ENCODE measurements around the gene NT5M. TPM values are rescaled to one million over a fixed set of nuclear protein-coding genes. Genes with fewer than 3 reads are reported as not detected.
A peak's percentile ranks its signal among the peaks of the same experiment; 100 is the strongest.

The NT5M gene
- total RNA-seq, 1 experiment from 2014 or later, result 8.6 TPM

GRCh38 chr17:17279316-17279715 lies 23.9 kb upstream of the NT5M start:
- peaks cover 16% of the 10 kb centered on the region for H3K4me1 ChIP-seq (ENCODE audit: insufficient read depth, low read length)
- no peak overlapping the region for H2AFZ ChIP-seq (ENCODE audit: low read length)
- H4K20me1 ChIP-seq (ENCODE audit: low read length), result peaks cover 39% of the 10 kb centered on the region
- DNase-seq (no peak), ATAC-seq (no peak)
- no peaks in the 10 kb centered on the region for H3K27me3 ChIP-seq (ENCODE audit: low read length)
- POLR2A ChIA-PET (ENCODE audit: unreplicated experiment), result no interaction called here
- intact Hi-C loops (cut with micrococcal nuclease), result no loop called here
- TF ChIP-seq CTCF (conservative IDR thresholded peaks at IDR 0.05; ENCODE audit: low read depth, low read length) (no peak), EZH2phosphoT487 (IDR thresholded peaks at IDR 0.05; ENCODE audit: borderline replicate concordance, low read length) (no peak), EZH2 (IDR thresholded peaks at IDR 0.05; ENCODE audit: low read length, unreplicated experiment) (no peak)
- H3K9me2 ChIP-seq (replicated peaks; ENCODE audit: low read length), result no peaks in the 10 kb centered on the region
- H3K36me3 ChIP-seq (ENCODE audit: low read depth, low read length), result peaks cover 13% of the 10 kb centered on the region
- no peaks in the 10 kb centered on the region for H3F3A ChIP-seq (ENCODE audit: low read length, unreplicated experiment)
- H3K9me3 ChIP-seq (ENCODE audit: low read length), result no peaks in the 10 kb centered on the region
- TSS peak; percentile 56 for BruUV-seq (replicated peaks)
- H3K4me3 ChIP-seq (ENCODE audit: low read length), result peak overlapping the region; percentile 82
- CTCF ChIA-PET, result interaction anchor here (0.7 kb wide), 1 partner anchor 286 kb away, joined by 5 read pairs; no protein-coding TSS in a partner anchor
- H3K79me2 ChIP-seq (ENCODE audit: low read length), result peaks cover 63% of the 10 kb centered on the region
- peak overlapping the region; percentile 89 for H3K4me2 ChIP-seq (ENCODE audit: low read length)
- H3K27ac ChIP-seq (ENCODE audit: low read length), result no peak overlapping the region
- peak overlapping the region; percentile 98 for H3K9ac ChIP-seq (ENCODE audit: low read length)

- DNase-seq, result peak; percentile 99
- intact Hi-C loops (cut with micrococcal nuclease), result loop anchor here (5.0 kb wide), 1 partner anchor 44 kb away; the partner anchor contains the start of gene FLCN
- Histone ChIP-seq H2AFZ (ENCODE audit: low read length) (peak within 1 kb of the TSS; percentile 93), H3K4me2 (ENCODE audit: low read length) (peak within 1 kb of the TSS; percentile 89), H3K9ac (ENCODE audit: low read length) (peak within 1 kb of the TSS; percentile 98), H3K4me3 (ENCODE audit: low read length) (peak within 1 kb of the TSS; percentile 82), H3K79me2 (ENCODE audit: low read length) (peaks cover 50% of the 10 kb centered on the region), H3F3A (ENCODE audit: low read length, unreplicated experiment) (no peaks in the 10 kb centered on the region), H3K27ac (ENCODE audit: low read length) (peak within 1 kb of the TSS; percentile 88), H3K4me1 (ENCODE audit: insufficient read depth, low read length) (peaks cover 16% of the 10 kb centered on the region), H3K27me3 (ENCODE audit: low read length) (no peaks in the 10 kb centered on the region), H4K20me1 (ENCODE audit: low read length) (peaks cover 39% of the 10 kb centered on the region), H3K36me3 (ENCODE audit: low read depth, low read length) (peaks cover 7% of the 10 kb centered on the region; the same call in 1 of the 2 replicates), H3K9me2 (replicated peaks; ENCODE audit: low read length) (no peaks in the 10 kb centered on the region), H3K9me3 (ENCODE audit: low read length) (no peaks in the 10 kb centered on the region)
- BruUV-seq (replicated peaks), result no TSS peak
- POLR2A ChIA-PET (ENCODE audit: unreplicated experiment), result interaction anchor here (0.7 kb wide), 2 partner anchors 12 to 46 kb away, joined by 3 to 4 read pairs; no protein-coding TSS in a partner anchor
- CTCF ChIA-PET, result interaction anchor here (0.6 to 0.7 kb wide), 3 partner anchors 40 to 290 kb away, joined by 3 to 5 read pairs (median 4); no protein-coding TSS in a partner anchor
- TF ChIP-seq CTCF (conservative IDR thresholded peaks at IDR 0.05; ENCODE audit: low read depth, low read length), result no peak
- ATAC-seq, result peak; percentile 93
Observed at GRCh38 chr17:17280613-17281549, 22.3 kb upstream of the NT5M start, which contains the start of gene COPS3. COPS3 (minus strand) TSS chr17:17281246; CDS start chr17:17281186, 60 bp downstream.

GRCh38 chr17:17285951-17286350 lies 17.2 kb upstream of the NT5M start:
- Histone ChIP-seq H3K4me1 (ENCODE audit: insufficient read depth, low read length) (peaks cover 5% of the 10 kb centered on the region; the same call in 1 of the 2 replicates), H3K4me2 (ENCODE audit: low read length) (no peak overlapping the region), H4K20me1 (ENCODE audit: low read length) (no peaks in the 10 kb centered on the region), H3K4me3 (ENCODE audit: low read length) (no peak overlapping the region), H2AFZ (ENCODE audit: low read length) (no peak overlapping the region), H3K27me3 (ENCODE audit: low read length) (no peaks in the 10 kb centered on the region), H3F3A (ENCODE audit: low read length, unreplicated experiment) (no peaks in the 10 kb centered on the region), H3K9ac (ENCODE audit: low read length) (no peak overlapping the region), H3K36me3 (ENCODE audit: low read depth, low read length) (no peaks in the 10 kb centered on the region), H3K79me2 (ENCODE audit: low read length) (no peaks in the 10 kb centered on the region), H3K27ac (ENCODE audit: low read length) (no peak overlapping the region), H3K9me3 (ENCODE audit: low read length) (no peaks in the 10 kb centered on the region), H3K9me2 (replicated peaks; ENCODE audit: low read length) (no peaks in the 10 kb centered on the region)
- no TSS peak for BruUV-seq (replicated peaks)
- intact Hi-C loops (cut with micrococcal nuclease), result no loop called here
- no peak for ATAC-seq
- DNase-seq, result no peak
- ChIA-PET CTCF (no interaction called here), POLR2A (ENCODE audit: unreplicated experiment) (no interaction called here)
- TF ChIP-seq CTCF (conservative IDR thresholded peaks at IDR 0.05; ENCODE audit: low read depth, low read length) (no peak), EZH2 (IDR thresholded peaks at IDR 0.05; ENCODE audit: low read length, unreplicated experiment) (no peak), EZH2phosphoT487 (IDR thresholded peaks at IDR 0.05; ENCODE audit: borderline replicate concordance, low read length) (no peak)
